Measurements from ENCODE around the gene CATSPERB.

- TF ChIP-seq POLR2A (IDR thresholded peaks at IDR 0.05; ENCODE audit: control extremely low read depth in 1 of 2, low read depth in 2 of 2, low read length in 2 of 2) (no peak), CTCF (IDR thresholded peaks at IDR 0.05; ENCODE audit: control extremely low read depth in 1 of 3, insufficient read depth in 1 of 3, low read depth in 1 of 3, low read length in 3 of 3) (no peak), JUND (IDR thresholded peaks at IDR 0.05; ENCODE audit: low read length) (no peak), EP300 (IDR thresholded peaks at IDR 0.05; ENCODE audit: borderline replicate concordance in 1 of 2, low read depth in 2 of 2, low read length in 2 of 2) (no peak), RFX5 (IDR thresholded peaks at IDR 0.05; ENCODE audit: borderline replicate concordance, low read depth, low read length) (no peak), SP4 (IDR thresholded peaks at IDR 0.05; ENCODE audit: low read length) (no peak), SUZ12 (IDR thresholded peaks at IDR 0.05; ENCODE audit: low read length) (no peak), TBP (IDR thresholded peaks at IDR 0.05; ENCODE audit: low read depth, low read length) (no peak), EZH2 (IDR thresholded peaks at IDR 0.05; ENCODE audit: low read depth, low read length, severe bottlenecking) (no peak)
These were observed 145.5 kb downstream of the CATSPERB start for GRCh38 chr14:91586410-91586809.

All from H1 (cell line).